ENCODE measurements around the gene DMBT1.

Gene DMBT1

DNA sequence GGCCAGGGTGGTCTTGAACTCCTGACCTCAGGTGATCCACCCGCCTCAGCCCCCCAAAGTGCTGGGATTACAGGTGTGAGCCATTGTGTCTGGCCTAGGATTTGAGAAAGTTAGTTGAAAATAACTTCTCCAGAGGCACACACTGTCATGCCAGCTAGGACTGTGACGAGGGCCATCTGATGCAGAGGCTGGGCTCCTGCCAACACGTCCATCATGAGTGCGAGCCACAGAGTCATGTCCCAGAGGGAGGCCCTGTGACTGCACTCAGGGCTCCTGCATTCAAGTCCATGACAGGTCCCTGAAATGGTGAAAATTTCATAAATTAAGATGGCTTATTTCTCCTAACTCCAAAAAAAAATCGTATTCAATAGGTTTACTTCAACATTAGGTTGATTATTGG lies 122.0 kb downstream of the DMBT1 start:
- Mint-ChIP-seq H3K4me1 (no peaks in the 10 kb centered on the region), H3K4me3 (no peak overlapping the region)
- DNase-seq (ENCODE audit: low spot score in 2 of 2), result no peak

DNA sequence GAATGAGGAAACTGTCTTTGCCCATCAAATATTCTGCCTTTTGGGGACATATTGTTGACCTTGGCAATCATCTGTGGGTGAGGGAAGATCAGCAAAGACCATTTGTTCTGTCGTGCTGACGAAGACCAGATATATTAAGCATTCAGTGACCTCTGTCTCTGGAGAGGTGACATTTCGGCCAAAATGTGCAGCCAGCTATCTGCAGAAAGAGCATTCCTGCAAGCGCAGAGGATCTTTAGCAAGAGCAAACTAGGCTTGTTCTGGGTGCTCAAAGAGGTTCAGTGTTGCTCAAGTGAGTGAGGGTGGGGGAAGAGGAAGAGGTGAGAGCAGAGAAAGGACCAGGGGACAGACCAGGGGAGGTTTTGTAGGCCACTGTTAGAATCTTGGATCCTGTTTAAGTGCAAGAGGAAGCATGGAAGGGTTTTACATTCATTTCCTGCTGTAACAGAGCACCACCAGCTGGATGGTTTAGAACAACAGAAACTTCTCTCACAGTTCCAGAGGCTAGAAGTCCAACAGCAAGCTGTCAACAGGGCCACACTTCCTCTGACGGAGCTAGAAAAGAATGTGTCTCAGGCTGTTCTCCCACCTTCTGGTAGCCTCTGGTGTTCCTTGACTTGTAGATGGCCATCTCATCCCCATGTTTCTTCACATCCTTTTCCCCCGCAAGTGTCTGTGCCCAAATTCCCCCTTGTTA lies 127.9 kb downstream of the DMBT1 start:
- no peak overlapping the region for H3K27ac Mint-ChIP-seq
- H3K4me1 Mint-ChIP-seq, result no peaks in the 10 kb centered on the region
- H3K9me3 Mint-ChIP-seq, result no peaks in the 10 kb centered on the region
- no peak overlapping the region for H3K4me3 Mint-ChIP-seq
- no peaks in the 10 kb centered on the region for H3K36me3 Mint-ChIP-seq
- ATAC-seq, result no peak
- no peak for DNase-seq (ENCODE audit: low spot score in 2 of 2)

More for the DNA sequence above, 122.0 kb downstream of the DMBT1 start:
- no peak overlapping the region for H3K27ac Mint-ChIP-seq
- ATAC-seq, result no peak
- H3K36me3 Mint-ChIP-seq, result no peaks in the 10 kb centered on the region
- no peaks in the 10 kb centered on the region for H3K9me3 Mint-ChIP-seq

- ATAC-seq (no peak), DNase-seq (ENCODE audit: low spot score in 2 of 2) (no peak)
- Mint-ChIP-seq H3K4me1 (no peaks in the 10 kb centered on the region), H3K36me3 (no peaks in the 10 kb centered on the region), H3K27ac (no peak overlapping the region), H3K4me3 (no peak overlapping the region), H3K9me3 (no peaks in the 10 kb centered on the region)
These were observed 128.7 kb downstream of the DMBT1 start for GRCh38 chr10:122689146-122689820.

DNA sequence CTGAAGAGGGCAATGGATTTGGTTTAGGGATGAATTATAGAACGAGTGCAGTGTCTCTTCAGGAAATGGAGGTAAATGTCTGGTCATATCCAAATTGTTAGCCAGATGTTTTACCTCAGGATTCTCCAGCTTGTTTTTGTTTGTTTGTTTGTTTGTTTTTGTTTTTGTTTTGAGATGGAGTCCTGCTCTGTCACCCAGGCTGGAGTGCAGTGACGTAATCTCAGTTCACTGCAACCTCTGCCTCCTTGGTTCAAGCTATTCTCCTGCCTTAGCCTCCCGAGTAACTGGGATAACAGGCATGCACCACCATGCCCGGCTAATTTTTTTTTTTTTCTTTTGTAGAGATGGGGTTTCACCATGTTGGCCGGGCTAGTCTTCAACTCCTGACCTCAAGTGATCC lies 132.2 kb downstream of the DMBT1 start:
- Mint-ChIP-seq H3K36me3 (no peaks in the 10 kb centered on the region), H3K9me3 (no peaks in the 10 kb centered on the region), H3K4me1 (no peaks in the 10 kb centered on the region), H3K27ac (no peak overlapping the region), H3K4me3 (no peak overlapping the region)
- ATAC-seq (no peak), DNase-seq (ENCODE audit: low spot score in 2 of 2) (no peak)
